MM.1S (cell line): ENCODE measurements around the gene ENKUR.

Experiments used
- EZH2 ChIP-seq: fragments of 300-600 bp; sonication (generic); optimal IDR thresholded peaks from 2 replicates; pipeline ENCODE3; 2017; ENCODE audit warnings: low read depth, mild to moderate bottlenecking, antibody characterized with exemption, low read length, mixed read lengths
- EZH2phosphoT487 ChIP-seq: fragments of 300-600 bp; sonication (generic); IDR thresholded peaks from 2 replicates; pipeline ENCODE4 v1.6.1; 2018; ENCODE audit warnings: antibody characterized with exemption, low read length
- TF ChIP-seq, protein P1 (sequence below): fragments of 300-600 bp; sonication (generic); IDR thresholded peaks from 2 replicates; pipeline ENCODE4 v1.5.1; 2016; ENCODE audit warnings: antibody characterized with exemption, low read length, mixed read lengths

- TF ChIP-seq, protein P1, sequence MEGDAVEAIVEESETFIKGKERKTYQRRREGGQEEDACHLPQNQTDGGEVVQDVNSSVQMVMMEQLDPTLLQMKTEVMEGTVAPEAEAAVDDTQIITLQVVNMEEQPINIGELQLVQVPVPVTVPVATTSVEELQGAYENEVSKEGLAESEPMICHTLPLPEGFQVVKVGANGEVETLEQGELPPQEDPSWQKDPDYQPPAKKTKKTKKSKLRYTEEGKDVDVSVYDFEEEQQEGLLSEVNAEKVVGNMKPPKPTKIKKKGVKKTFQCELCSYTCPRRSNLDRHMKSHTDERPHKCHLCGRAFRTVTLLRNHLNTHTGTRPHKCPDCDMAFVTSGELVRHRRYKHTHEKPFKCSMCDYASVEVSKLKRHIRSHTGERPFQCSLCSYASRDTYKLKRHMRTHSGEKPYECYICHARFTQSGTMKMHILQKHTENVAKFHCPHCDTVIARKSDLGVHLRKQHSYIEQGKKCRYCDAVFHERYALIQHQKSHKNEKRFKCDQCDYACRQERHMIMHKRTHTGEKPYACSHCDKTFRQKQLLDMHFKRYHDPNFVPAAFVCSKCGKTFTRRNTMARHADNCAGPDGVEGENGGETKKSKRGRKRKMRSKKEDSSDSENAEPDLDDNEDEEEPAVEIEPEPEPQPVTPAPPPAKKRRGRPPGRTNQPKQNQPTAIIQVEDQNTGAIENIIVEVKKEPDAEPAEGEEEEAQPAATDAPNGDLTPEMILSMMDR, result no peak
- TF ChIP-seq EZH2 (no peak), EZH2phosphoT487 (no peak)
Measured at GRCh38 chr10:24968349-24968748, 47.6 kb downstream of the ENKUR start.
